Natural killer cell (primary cell): ENCODE results near the gene PSD. TPM values are rescaled to one million over a fixed set of nuclear protein-coding genes. Genes with fewer than 3 reads are reported as not detected.

Experiments used
- ATAC-seq, 3 donors: fragments of 150-1000 bp in 2 of 3; fragments of 200-7000 bp in 1 of 3; cut with Tn5 transposase; 1 replicate in 1 of 3; 2 replicates in 2 of 3; pipeline ENCODE4 v1.10.0; 2021; ENCODE audit warnings: mild to moderate bottlenecking in 2 of 3, moderate library complexity in 2 of 3
- DNase-seq, 2 donors: peaks; one replicate each; pipeline versions ENCODE4 v3.0.0 to v3.0.0-alpha.2; 2013 to 2021; ENCODE audit warnings: mixed read lengths in 1 of 2
- H3K27ac ChIP-seq: one replicate; pipeline ENCODE4 v1.5.1; 2013; ENCODE audit warnings: mild to moderate bottlenecking, low read length
- H3K27me3 ChIP-seq: one replicate; pipeline ENCODE4 v1.6.1; 2013; ENCODE audit warnings: low read length; ENCODE audit not compliant: control insufficient read depth, insufficient read depth
- H3K36me3 ChIP-seq: one replicate; pipeline ENCODE4 v1.6.1; 2013; ENCODE audit warnings: low read length; ENCODE audit not compliant: control insufficient read depth, insufficient read depth
- H3K4me1 ChIP-seq: one replicate; pipeline ENCODE4 v1.6.1; 2013; ENCODE audit warnings: low read length; ENCODE audit not compliant: control insufficient read depth, insufficient read depth
- H3K4me3 ChIP-seq: one replicate; pipeline ENCODE4 v1.5.1; 2013; ENCODE audit warnings: low read length
- H3K9me3 ChIP-seq: one replicate; pipeline ENCODE4 v1.6.1; 2013; ENCODE audit warnings: low read length; ENCODE audit not compliant: control insufficient read depth, insufficient read depth
- H3K27ac Mint-ChIP-seq, 2 donors: one replicate each; pipeline ENCODE4 v1.8.0; 2022; ENCODE audit warnings: mild to moderate bottlenecking in 2 of 2, mixed read lengths in 2 of 2, moderate library complexity in 1 of 2
- H3K27me3 Mint-ChIP-seq, 2 donors: one replicate each; pipeline ENCODE4 v1.8.0; 2022; ENCODE audit warnings: low read depth in 2 of 2, mixed read lengths in 2 of 2
- H3K36me3 Mint-ChIP-seq: one replicate; pipeline ENCODE4 v1.8.0; 2022; ENCODE audit warnings: mixed read lengths
- H3K4me1 Mint-ChIP-seq, 2 donors: one replicate each; pipeline ENCODE4 v1.8.0; 2022; ENCODE audit warnings: mixed read lengths in 2 of 2
- H3K4me3 Mint-ChIP-seq: one replicate; pipeline ENCODE4 v1.8.0; 2022; ENCODE audit warnings: mild to moderate bottlenecking, moderate library complexity, mixed read lengths
- H3K9me3 Mint-ChIP-seq, 2 donors: one replicate each; pipeline ENCODE4 v1.8.0; 2022; ENCODE audit warnings: mixed read lengths in 2 of 2
- CTCF ChIP-seq: fragments of 200-600 bp; IDR thresholded peaks from one replicate; pipeline ENCODE4 v1.8.0; 2022; ENCODE audit warnings: antibody characterized with exemption
- WGBS: methylation state at CpG from one replicate; pipeline ENCODE4 v1.1.7; 2013; ENCODE audit warnings: missing lambda C conversion rate; ENCODE audit not compliant: insufficient coverage; 5-methylcytosine and 5-hydroxymethylcytosine counted together
- intact Hi-C: fragments of 100-400 bp; cut with micrococcal nuclease; formaldehyde crosslinking; loops from one replicate; pipeline ENCODE4 v1.14.2; 2022
- total RNA-seq, 4 donors: library from RNA; stranded (reverse); fragments of 120-200 nt in 1 of 4; gene quantifications; one replicate each; pipeline versions ENCODE4 v1.2.3 to v1.2.4, GENCODE V29; 2013 to 2022

PSD gene
- total RNA-seq, 3 donors from 2014 or later (not counting 1 experiment from before 2014, with no cell fraction given): 1.9 to 2.4 (median 2.1) TPM

GRCh38 chr10:102375867-102376266, 42.7 kb downstream of the PSD start:
- H3K27ac Mint-ChIP-seq: no peak overlapping the region
- DNase-seq (no peak), ATAC-seq (no peak)
- H3K36me3 ChIP-seq: peaks cover 70% of the 10 kb centered on the region
- H3K9me3 ChIP-seq: no peaks in the 10 kb centered on the region
- no peaks in the 10 kb centered on the region for H3K4me1 ChIP-seq
- no peaks in the 10 kb centered on the region for H3K27me3 Mint-ChIP-seq
- no peaks in the 10 kb centered on the region for H3K27me3 ChIP-seq
- H3K4me3 Mint-ChIP-seq: no peak overlapping the region
- H3K36me3 Mint-ChIP-seq: no peaks in the 10 kb centered on the region
- no peak overlapping the region for H3K4me3 ChIP-seq
- no peaks in the 10 kb centered on the region for H3K4me1 Mint-ChIP-seq
- intact Hi-C loops: no loop called here
- WGBS: 98% methylated on average over 2 of the region's 2 CpGs
- H3K9me3 Mint-ChIP-seq: no peaks in the 10 kb centered on the region
- TF ChIP-seq CTCF: no peak
- H3K27ac ChIP-seq: no peak overlapping the region

- Mint-ChIP-seq H3K4me1 (no peaks in the 10 kb centered on the region), H3K4me3 (no peak overlapping the region), H3K36me3 (peaks cover 3% of the 10 kb centered on the region), H3K27me3 (no peaks in the 10 kb centered on the region), H3K27ac (no peak overlapping the region), H3K9me3 (no peaks in the 10 kb centered on the region)
- Histone ChIP-seq H3K4me3 (no peak overlapping the region), H3K27ac (no peak overlapping the region), H3K9me3 (no peaks in the 10 kb centered on the region), H3K4me1 (no peaks in the 10 kb centered on the region), H3K36me3 (peaks cover 70% of the 10 kb centered on the region), H3K27me3 (no peaks in the 10 kb centered on the region)
- peak in 1 of 2 donors; percentile 49 for DNase-seq
- intact Hi-C loops: no loop called here
- no peak for TF ChIP-seq CTCF
- peak in 2 of 3 donors; percentile 38 to 45 for ATAC-seq
- 96% methylated on average over 7 of the region's 7 CpGs for WGBS
Measured at GRCh38 chr10:102375250-102375649, 43.3 kb downstream of the PSD start.

GRCh38 chr10:102371295-102371694, 47.3 kb downstream of the PSD start:
- no peaks in the 10 kb centered on the region for H3K9me3 Mint-ChIP-seq
- no peaks in the 10 kb centered on the region for H3K4me1 Mint-ChIP-seq
- Histone ChIP-seq H3K27me3 (no peaks in the 10 kb centered on the region), H3K9me3 (no peaks in the 10 kb centered on the region), H3K36me3 (peaks cover 79% of the 10 kb centered on the region), H3K4me3 (no peak overlapping the region), H3K27ac (no peak overlapping the region), H3K4me1 (no peaks in the 10 kb centered on the region)
- no peak for ATAC-seq
- intact Hi-C loops: no loop called here
- TF ChIP-seq CTCF: no peak
- H3K27ac Mint-ChIP-seq: no peak overlapping the region
- no peak for DNase-seq
- no peak overlapping the region for H3K4me3 Mint-ChIP-seq
- 100% methylated on average over 2 of the region's 2 CpGs for WGBS
- H3K36me3 Mint-ChIP-seq: peaks cover 24% of the 10 kb centered on the region
- H3K27me3 Mint-ChIP-seq: no peaks in the 10 kb centered on the region

- Histone ChIP-seq H3K4me3 (no peak overlapping the region), H3K36me3 (peaks cover 82% of the 10 kb centered on the region), H3K27ac (no peak overlapping the region), H3K9me3 (no peaks in the 10 kb centered on the region), H3K27me3 (no peaks in the 10 kb centered on the region), H3K4me1 (no peaks in the 10 kb centered on the region)
- no peak for ATAC-seq
- DNase-seq: no peak
- H3K4me1 Mint-ChIP-seq: no peaks in the 10 kb centered on the region
- no peak for TF ChIP-seq CTCF
- intact Hi-C loops: no loop called here
- WGBS: 96% methylated on average over 3 of the region's 3 CpGs
- H3K9me3 Mint-ChIP-seq: no peaks in the 10 kb centered on the region
- H3K36me3 Mint-ChIP-seq: peaks cover 34% of the 10 kb centered on the region
- no peak overlapping the region for H3K4me3 Mint-ChIP-seq
- H3K27ac Mint-ChIP-seq: no peak overlapping the region
- no peaks in the 10 kb centered on the region for H3K27me3 Mint-ChIP-seq
Measured at GRCh38 chr10:102368077-102368476, 50.5 kb downstream of the PSD start.
